ENCODE data around the gene UVRAG. TPM values are rescaled to one million over a fixed set of nuclear protein-coding genes. Genes with fewer than 3 reads are reported as not detected.
A peak's percentile ranks its signal among the peaks of the same experiment; 100 is the strongest.

The UVRAG gene
- total RNA-seq, 1 donor from 2014 or later = 34.0 TPM

DNA sequence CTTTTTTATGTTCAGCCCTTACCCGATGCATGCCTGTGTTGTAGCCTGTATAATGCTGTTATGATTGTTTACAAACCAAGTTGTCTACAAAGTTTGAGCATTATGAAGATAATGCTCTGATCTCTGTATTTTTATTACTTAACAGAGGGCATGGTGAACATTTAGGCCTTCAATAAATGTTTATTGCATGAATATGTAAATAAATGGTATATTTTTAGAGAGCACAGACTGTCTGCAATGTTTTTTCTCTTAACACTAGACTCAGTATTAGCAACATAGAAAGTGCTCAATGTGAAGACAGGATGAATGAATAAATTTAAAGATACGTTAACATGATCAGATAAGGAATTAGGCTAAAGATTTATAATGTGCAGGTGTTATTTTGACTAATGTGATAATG is 130.9 kb downstream of the UVRAG start:
- Mint-ChIP-seq H3K27me3 (ENCODE audit: insufficient read depth, low read depth) (no peaks in the 10 kb centered on the region), H3K9me3 (no peaks in the 10 kb centered on the region), H3K27ac (no peak overlapping the region), H3K4me3 (no peak overlapping the region), H3K36me3 (no peaks in the 10 kb centered on the region), H3K4me1 (peaks cover 4% of the 10 kb centered on the region)
- Histone ChIP-seq H2AFZ (replicated peaks) (no peak overlapping the region), H3K9me3 (ENCODE audit: low read depth) (no peaks in the 10 kb centered on the region), H3K79me2 (ENCODE audit: low read depth) (no peaks in the 10 kb centered on the region), H3K4me2 (no peak overlapping the region), H3K27ac (no peak overlapping the region), H3K27me3 (no peaks in the 10 kb centered on the region), H3K9ac (no peak overlapping the region), H3F3A (ENCODE audit: low read depth) (no peaks in the 10 kb centered on the region), H3K4me3 (no peak overlapping the region), H4K20me1 (ENCODE audit: low read depth) (peaks cover 16% of the 10 kb centered on the region), H3K4me1 (peaks cover 12% of the 10 kb centered on the region), H3K36me3 (no peaks in the 10 kb centered on the region)
- TF ChIP-seq EZH2phosphoT487 (IDR thresholded peaks at IDR 0.05) = no peak
- TF ChIP-seq, protein P1, sequence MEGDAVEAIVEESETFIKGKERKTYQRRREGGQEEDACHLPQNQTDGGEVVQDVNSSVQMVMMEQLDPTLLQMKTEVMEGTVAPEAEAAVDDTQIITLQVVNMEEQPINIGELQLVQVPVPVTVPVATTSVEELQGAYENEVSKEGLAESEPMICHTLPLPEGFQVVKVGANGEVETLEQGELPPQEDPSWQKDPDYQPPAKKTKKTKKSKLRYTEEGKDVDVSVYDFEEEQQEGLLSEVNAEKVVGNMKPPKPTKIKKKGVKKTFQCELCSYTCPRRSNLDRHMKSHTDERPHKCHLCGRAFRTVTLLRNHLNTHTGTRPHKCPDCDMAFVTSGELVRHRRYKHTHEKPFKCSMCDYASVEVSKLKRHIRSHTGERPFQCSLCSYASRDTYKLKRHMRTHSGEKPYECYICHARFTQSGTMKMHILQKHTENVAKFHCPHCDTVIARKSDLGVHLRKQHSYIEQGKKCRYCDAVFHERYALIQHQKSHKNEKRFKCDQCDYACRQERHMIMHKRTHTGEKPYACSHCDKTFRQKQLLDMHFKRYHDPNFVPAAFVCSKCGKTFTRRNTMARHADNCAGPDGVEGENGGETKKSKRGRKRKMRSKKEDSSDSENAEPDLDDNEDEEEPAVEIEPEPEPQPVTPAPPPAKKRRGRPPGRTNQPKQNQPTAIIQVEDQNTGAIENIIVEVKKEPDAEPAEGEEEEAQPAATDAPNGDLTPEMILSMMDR (IDR thresholded peaks at IDR 0.05) = no peak
- TF ChIP-seq EZH2 (IDR thresholded peaks at IDR 0.05) = no peak
- no peak for DNase-seq (ENCODE audit: low spot score)

DNA sequence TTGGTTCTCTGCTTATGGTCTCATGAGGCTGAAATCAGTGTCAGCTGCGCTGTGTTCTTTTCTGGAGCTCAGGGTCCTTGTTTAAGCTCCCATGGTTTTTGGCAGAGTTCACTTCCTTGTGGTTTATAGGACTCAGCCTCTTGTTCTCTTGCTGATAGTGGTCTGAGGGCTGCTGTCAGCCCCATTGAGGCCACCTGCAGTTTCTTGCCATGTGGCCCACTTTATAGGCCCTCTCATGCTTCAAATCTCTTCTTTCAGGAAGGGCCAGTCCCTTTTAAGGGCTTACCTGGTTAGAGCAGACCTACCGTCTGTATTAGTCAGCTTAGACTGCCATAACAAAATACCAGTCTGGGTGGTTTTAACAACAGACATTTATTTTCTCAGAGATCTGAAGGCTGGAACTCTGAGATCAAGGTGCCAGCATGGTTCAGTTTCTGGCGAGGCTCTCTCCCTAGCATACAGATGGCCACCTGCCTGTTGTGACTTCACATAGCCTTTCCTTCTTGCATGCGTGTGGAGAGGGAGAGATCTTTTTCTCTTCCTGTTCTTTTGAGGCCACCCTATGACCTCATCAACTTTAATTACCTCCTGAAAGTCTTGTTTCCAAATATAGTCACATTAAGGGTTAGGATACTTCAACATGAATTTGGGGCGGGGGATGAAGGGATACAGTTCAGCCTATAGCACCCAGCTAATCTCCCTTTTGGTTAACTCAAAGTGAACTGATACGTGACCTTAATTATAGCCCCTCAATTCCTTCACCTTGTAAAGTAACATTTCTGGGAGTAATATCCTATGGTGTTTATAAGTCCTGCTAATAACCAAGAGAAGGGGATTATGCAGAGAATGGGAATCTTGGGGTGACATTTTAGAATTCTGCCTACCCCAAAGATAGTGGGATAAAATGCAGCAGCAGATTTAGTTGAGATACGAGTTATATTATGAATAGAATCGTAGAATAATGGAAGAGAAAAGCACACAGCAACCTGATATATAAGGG is 131.8 kb downstream of the UVRAG start:
- TF ChIP-seq, protein P1 (IDR thresholded peaks at IDR 0.05) = no peak
- TF ChIP-seq EZH2 (IDR thresholded peaks at IDR 0.05) (no peak), EZH2phosphoT487 (IDR thresholded peaks at IDR 0.05) (no peak)
- Histone ChIP-seq H2AFZ (replicated peaks) (no peak overlapping the region), H3K27ac (no peak overlapping the region), H3K4me2 (peak overlapping the region; percentile 10), H3K4me3 (no peak overlapping the region), H4K20me1 (ENCODE audit: low read depth) (peaks cover 16% of the 10 kb centered on the region), H3K4me1 (peaks cover 12% of the 10 kb centered on the region), H3K79me2 (ENCODE audit: low read depth) (no peaks in the 10 kb centered on the region), H3F3A (ENCODE audit: low read depth) (no peaks in the 10 kb centered on the region), H3K27me3 (no peaks in the 10 kb centered on the region), H3K9ac (no peak overlapping the region), H3K36me3 (no peaks in the 10 kb centered on the region), H3K9me3 (ENCODE audit: low read depth) (no peaks in the 10 kb centered on the region)
- Mint-ChIP-seq H3K4me3 (no peak overlapping the region), H3K4me1 (peaks cover 4% of the 10 kb centered on the region), H3K27me3 (ENCODE audit: insufficient read depth, low read depth) (no peaks in the 10 kb centered on the region), H3K9me3 (no peaks in the 10 kb centered on the region), H3K36me3 (no peaks in the 10 kb centered on the region), H3K27ac (no peak overlapping the region)
- DNase-seq (ENCODE audit: low spot score) = peak; percentile 4

DNA sequence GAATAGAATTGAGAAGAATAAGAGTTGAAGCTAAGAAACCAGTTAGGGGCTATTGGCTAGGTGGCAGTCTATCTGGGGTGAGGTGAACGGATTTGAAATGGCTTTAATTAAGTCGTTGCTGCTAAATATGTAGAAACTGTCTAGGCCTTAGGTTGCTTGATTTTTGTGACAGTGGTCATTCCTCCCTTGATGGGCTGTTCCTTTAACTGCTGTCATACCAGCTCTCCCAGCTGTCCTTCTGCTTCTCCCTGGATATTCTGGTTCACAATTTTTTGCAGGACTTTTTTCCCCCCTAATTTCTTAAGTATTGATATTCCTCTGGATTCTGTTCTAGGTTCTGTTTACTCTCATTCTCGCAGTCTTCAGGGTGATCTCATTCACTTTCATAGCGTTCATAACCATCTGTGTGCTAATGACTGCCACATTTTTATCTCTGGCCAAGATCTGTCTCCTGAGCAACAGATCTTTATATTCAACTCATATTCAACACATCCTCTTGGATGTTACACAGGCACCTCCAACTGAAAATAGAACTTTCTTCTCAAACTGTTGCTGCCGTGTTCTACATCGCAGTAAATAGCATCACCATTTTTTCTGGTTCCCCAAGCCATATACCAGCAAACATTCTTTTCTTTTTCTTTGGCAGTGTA is 134.1 kb downstream of the UVRAG start:
- H3K4me2 ChIP-seq = no peak overlapping the region
- H3K4me3 Mint-ChIP-seq = no peak overlapping the region

More for the DNA sequence above, 134.1 kb downstream of the UVRAG start:
- H3K79me2 ChIP-seq (ENCODE audit: low read depth) = no peaks in the 10 kb centered on the region
- Mint-ChIP-seq H3K27me3 (ENCODE audit: insufficient read depth, low read depth) (no peaks in the 10 kb centered on the region), H3K27ac (no peak overlapping the region), H3K9me3 (no peaks in the 10 kb centered on the region), H3K36me3 (no peaks in the 10 kb centered on the region), H3K4me1 (peaks cover 3% of the 10 kb centered on the region)
- H3F3A ChIP-seq (ENCODE audit: low read depth) = no peaks in the 10 kb centered on the region
- H2AFZ ChIP-seq (replicated peaks) = no peak overlapping the region
- H3K9me3 ChIP-seq (ENCODE audit: low read depth) = no peaks in the 10 kb centered on the region
- no peaks in the 10 kb centered on the region for H3K36me3 ChIP-seq
- H3K27ac ChIP-seq = no peak overlapping the region
- no peaks in the 10 kb centered on the region for H3K27me3 ChIP-seq
- H4K20me1 ChIP-seq (ENCODE audit: low read depth) = peaks cover 15% of the 10 kb centered on the region
- TF ChIP-seq, protein P1 (IDR thresholded peaks at IDR 0.05) = no peak
- TF ChIP-seq EZH2phosphoT487 (IDR thresholded peaks at IDR 0.05) (no peak), EZH2 (IDR thresholded peaks at IDR 0.05) (no peak)
- H3K9ac ChIP-seq = no peak overlapping the region
- no peak for DNase-seq (ENCODE audit: low spot score)
- no peak overlapping the region for H3K4me3 ChIP-seq
- H3K4me1 ChIP-seq = peaks cover 9% of the 10 kb centered on the region

Measured in neural progenitor cell (in vitro differentiated cells).